OCI-LY7 (cell line): ENCODE data around the gene LINGO3. TPM values are rescaled to one million over a fixed set of nuclear protein-coding genes. Genes with fewer than 3 reads are reported as not detected.
A peak's percentile ranks its signal among the peaks of the same experiment; 100 is the strongest.

Source experiments
- BruUV-seq: library from RNA; stranded (reverse); fragments of 400-500 nt; replicated peaks from 2 replicates; lab custom pipeline; 2021; lab: Mats Ljungman, UMichigan
- CTCF ChIA-PET: fragments of 300-600 bp; sonication (Branson Sonifier 250); formaldehyde crosslinking; loops from one replicate; lab custom pipeline; 2022; ENCODE audit warnings: antibody characterized with exemption; ENCODE audit not compliant: unreplicated experiment; lab: Charles Lee
- POLR2A ChIA-PET: fragments of 300-600 bp; sonication (Branson Sonifier 250); formaldehyde crosslinking; loops from one replicate; lab custom pipeline; 2022; ENCODE audit warnings: antibody characterized with exemption; lab: Charles Lee
- DNase-seq: peaks from one replicate; pipeline ENCODE4 v3.0.0-alpha.2; 2015; ENCODE audit warnings: low spot score
- H2AFZ ChIP-seq: fragments of 200-600 bp; sonication (generic), shearing (Covaris generic); 2 replicates; pipeline ENCODE4 v1.6.1; 2014; ENCODE audit warnings: mild to moderate bottlenecking, antibody characterized with exemption, low read length, moderate library complexity
- H3K27ac ChIP-seq: fragments of 200-600 bp; sonication (generic); 2 replicates; pipeline ENCODE4 v1.5.1; 2014; ENCODE audit warnings: mixed run types, low read depth, mild to moderate bottlenecking, moderate library complexity, low read length, inconsistent platforms; ENCODE audit not compliant: poor library complexity, severe bottlenecking
- H3K36me3 ChIP-seq: fragments of 200-600 bp; sonication (generic); 2 replicates; pipeline ENCODE4 v1.6.1; 2014; ENCODE audit warnings: mild to moderate bottlenecking, antibody characterized with exemption, low read length, moderate library complexity, mixed read lengths; ENCODE audit not compliant: insufficient read depth
- H3K4me1 ChIP-seq: fragments of 200-600 bp; sonication (generic); 2 replicates; pipeline ENCODE4 v1.5.1; 2014; ENCODE audit warnings: mild to moderate bottlenecking, low read length; ENCODE audit not compliant: insufficient read depth, poor library complexity, severe bottlenecking
- H3K4me2 ChIP-seq: fragments of 200-600 bp; sonication (generic); 2 replicates; pipeline ENCODE4 v1.6.1; 2014; ENCODE audit warnings: mild to moderate bottlenecking, low read length
- H3K4me3 ChIP-seq: fragments of 200-600 bp; sonication (generic); 2 replicates; pipeline ENCODE4 v1.5.1; 2014; ENCODE audit warnings: mild to moderate bottlenecking, low read depth, low read length; ENCODE audit not compliant: poor library complexity, severe bottlenecking
- H3K79me2 ChIP-seq: fragments of 200-600 bp; sonication (generic); 2 replicates; pipeline ENCODE4 v1.6.1; 2016; ENCODE audit warnings: low read depth, mild to moderate bottlenecking, low read length, moderate library complexity, mixed read lengths; ENCODE audit not compliant: insufficient read depth
- H3K9me2 ChIP-seq: fragments of 200-600 bp; sonication (generic); 2 replicates; pipeline ENCODE4 v1.6.1; 2016; ENCODE audit warnings: mild to moderate bottlenecking, low read length, mixed read lengths; ENCODE audit not compliant: insufficient read depth
- H3K9me3 ChIP-seq: fragments of 200-600 bp; sonication (generic); 2 replicates; pipeline ENCODE4 v1.6.1; 2014; ENCODE audit warnings: mild to moderate bottlenecking, mixed run types, low read length, mixed read lengths
- H4K20me1 ChIP-seq: fragments of 200-600 bp; sonication (generic); 2 replicates; pipeline ENCODE4 v1.6.1; 2014; ENCODE audit warnings: mild to moderate bottlenecking, antibody characterized with exemption, low read length, moderate library complexity, mixed read lengths; ENCODE audit not compliant: insufficient read depth
- EZH2phosphoT487 ChIP-seq: fragments of 200-600 bp; sonication (generic); IDR thresholded peaks from 2 replicates; pipeline ENCODE4 v1.6.1; 2018; ENCODE audit warnings: low read depth, borderline replicate concordance, mild to moderate bottlenecking, mixed run types, antibody characterized with exemption, low read length, moderate library complexity, mixed read lengths
- intact Hi-C: fragments of 100-400 bp; cut with micrococcal nuclease; formaldehyde crosslinking; loops from one replicate; pipeline ENCODE4 v1.10.0; 2022; ENCODE audit not compliant: unreplicated experiment
- total RNA-seq, 2 experiments: library from RNA; depleted of rRNA in 1 of 2; stranded (reverse); fragments of >200 nt in 1 of 2; shearing (Covaris generic) in 1 of 2; gene quantifications; 2 replicates each; pipeline ENCODE4 v1.2.3, GENCODE V29; 2014 to 2022
- TF ChIP-seq, protein P1 (sequence below): fragments of 200-600 bp; sonication (generic); conservative IDR thresholded peaks from 2 replicates; pipeline ENCODE4 v1.5.1; 2014; ENCODE audit warnings: mild to moderate bottlenecking, antibody characterized with exemption, low read length, moderate library complexity, mixed read lengths

LINGO3 gene
- total RNA-seq, 2 experiments from 2014 or later = 0.13 to 0.38 TPM

DNA sequence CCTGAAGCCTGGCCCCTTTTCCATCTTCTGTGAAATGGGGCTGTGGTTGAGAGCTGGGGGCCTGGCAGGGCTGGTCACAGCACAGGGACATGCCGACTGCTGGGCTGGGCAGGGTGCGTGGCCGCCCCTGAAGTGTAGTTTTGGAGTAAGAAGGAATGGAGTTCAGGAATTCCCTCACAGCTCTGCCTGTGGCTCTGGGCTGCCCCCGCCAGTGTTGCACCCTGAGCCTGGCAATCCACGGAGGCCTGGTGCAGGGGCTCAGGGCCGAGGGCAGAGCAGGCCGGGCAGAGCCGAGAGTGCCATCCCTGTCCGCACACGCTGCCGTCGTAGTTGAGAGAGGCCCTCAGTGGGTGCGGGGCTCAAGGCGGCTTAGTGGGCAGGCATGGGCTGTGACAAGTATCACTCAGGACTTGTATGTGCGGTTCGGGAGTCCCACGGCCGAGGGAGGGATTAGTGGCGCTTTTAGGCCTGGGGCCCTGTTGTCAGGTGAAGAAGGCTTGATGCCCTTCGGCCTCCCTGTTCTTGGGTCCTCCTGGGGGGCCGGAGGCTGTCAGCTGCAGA lies 30.2 kb upstream of the LINGO3 start:
- Histone ChIP-seq H3K36me3 (peaks cover 46% of the 10 kb centered on the region), H3K4me2 (no peak overlapping the region), H3K9me3 (peaks cover 5% of the 10 kb centered on the region; the same call in 1 of the 2 replicates), H3K9me2 (no peaks in the 10 kb centered on the region), H2AFZ (no peak overlapping the region), H3K79me2 (peaks cover 21% of the 10 kb centered on the region), H4K20me1 (no peaks in the 10 kb centered on the region), H3K4me3 (no peak overlapping the region), H3K4me1 (peaks cover 11% of the 10 kb centered on the region), H3K27ac (no peak overlapping the region)
- BruUV-seq = no TSS peak
- ChIA-PET POLR2A (no interaction called here), CTCF (no interaction called here)
- no peak for DNase-seq
- intact Hi-C loops = no loop called here
- TF ChIP-seq, protein P1, sequence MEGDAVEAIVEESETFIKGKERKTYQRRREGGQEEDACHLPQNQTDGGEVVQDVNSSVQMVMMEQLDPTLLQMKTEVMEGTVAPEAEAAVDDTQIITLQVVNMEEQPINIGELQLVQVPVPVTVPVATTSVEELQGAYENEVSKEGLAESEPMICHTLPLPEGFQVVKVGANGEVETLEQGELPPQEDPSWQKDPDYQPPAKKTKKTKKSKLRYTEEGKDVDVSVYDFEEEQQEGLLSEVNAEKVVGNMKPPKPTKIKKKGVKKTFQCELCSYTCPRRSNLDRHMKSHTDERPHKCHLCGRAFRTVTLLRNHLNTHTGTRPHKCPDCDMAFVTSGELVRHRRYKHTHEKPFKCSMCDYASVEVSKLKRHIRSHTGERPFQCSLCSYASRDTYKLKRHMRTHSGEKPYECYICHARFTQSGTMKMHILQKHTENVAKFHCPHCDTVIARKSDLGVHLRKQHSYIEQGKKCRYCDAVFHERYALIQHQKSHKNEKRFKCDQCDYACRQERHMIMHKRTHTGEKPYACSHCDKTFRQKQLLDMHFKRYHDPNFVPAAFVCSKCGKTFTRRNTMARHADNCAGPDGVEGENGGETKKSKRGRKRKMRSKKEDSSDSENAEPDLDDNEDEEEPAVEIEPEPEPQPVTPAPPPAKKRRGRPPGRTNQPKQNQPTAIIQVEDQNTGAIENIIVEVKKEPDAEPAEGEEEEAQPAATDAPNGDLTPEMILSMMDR = no peak
- TF ChIP-seq EZH2phosphoT487 = no peak

DNA sequence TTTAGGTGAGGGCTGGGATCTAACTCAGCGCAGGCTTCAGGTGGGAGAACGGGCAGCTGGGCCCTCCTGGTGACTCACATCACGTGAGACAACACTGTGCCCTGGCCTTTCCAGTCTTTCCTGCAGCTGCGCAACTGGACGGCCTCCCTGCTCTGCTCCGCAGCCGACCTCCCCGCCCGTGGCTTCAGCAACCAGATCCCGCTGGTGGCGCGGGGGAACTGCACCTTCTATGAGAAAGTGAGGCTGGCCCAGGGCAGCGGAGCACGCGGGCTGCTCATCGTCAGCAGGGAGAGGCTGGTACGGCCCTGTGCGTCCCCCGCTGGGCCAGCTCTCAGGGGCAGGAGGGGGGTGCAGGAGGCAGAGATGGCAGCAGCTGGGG lies 29.4 kb upstream of the LINGO3 start:
- H3K79me2 ChIP-seq = peaks cover 21% of the 10 kb centered on the region
- no peak overlapping the region for H3K4me2 ChIP-seq
- peaks cover 19% of the 10 kb centered on the region for H3K4me1 ChIP-seq
- ChIA-PET POLR2A (no interaction called here), CTCF (no interaction called here)
- intact Hi-C loops = no loop called here
- DNase-seq = no peak
- TF ChIP-seq, protein P1 = 0 out of 2 replicates have a peak, but pooled peaks have one; percentile 26
- no peak for TF ChIP-seq EZH2phosphoT487
- H3K9me3 ChIP-seq = peaks cover 5% of the 10 kb centered on the region; the same call in 1 of the 2 replicates
- no peak overlapping the region for H2AFZ ChIP-seq
- H3K36me3 ChIP-seq = peaks cover 46% of the 10 kb centered on the region
- no peak overlapping the region for H3K4me3 ChIP-seq
- H3K9me2 ChIP-seq = no peaks in the 10 kb centered on the region
- BruUV-seq = no TSS peak
- H3K27ac ChIP-seq = no peak overlapping the region
- no peaks in the 10 kb centered on the region for H4K20me1 ChIP-seq

DNA sequence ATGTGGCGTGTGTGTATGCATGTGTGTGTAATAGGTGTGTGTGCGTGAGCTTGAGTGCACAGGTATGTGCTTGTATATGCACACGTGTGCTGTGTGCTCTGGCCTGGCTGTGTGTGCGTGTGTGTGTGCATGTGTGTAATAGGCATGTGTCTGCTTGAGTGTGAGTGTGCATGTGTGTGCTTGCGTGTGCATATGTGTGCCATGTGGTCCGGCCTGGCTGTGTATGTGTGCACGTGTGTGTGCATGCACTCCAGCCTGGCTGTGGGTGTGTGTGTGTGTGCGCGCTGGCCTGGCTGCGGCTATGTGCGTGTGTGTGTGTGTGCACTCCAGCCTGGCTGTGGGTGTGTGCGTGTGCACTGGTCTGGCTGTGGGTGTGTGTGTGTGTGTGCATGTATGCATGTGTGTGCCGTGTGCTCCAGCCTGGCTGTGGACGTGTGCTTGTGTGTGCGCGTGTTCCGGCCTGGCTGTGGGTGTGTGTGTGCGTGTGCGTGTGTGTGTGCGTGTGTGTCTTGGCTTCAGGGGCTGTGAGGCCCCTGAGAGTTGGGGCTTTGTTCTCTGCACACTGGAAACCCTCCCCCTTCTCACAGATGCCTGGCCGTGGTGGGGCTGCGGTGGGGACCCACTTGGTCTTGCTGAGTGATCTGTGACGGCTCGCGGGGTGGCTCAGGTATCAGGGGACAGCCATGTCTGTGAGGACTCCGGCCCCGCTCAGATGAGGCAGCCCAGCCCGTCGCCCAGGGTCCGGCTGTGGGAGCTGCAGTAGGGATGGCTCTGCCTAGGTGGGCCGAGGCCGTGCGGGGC lies 28.8 kb upstream of the LINGO3 start:
- BruUV-seq = no TSS peak
- Histone ChIP-seq H3K4me1 (peaks cover 25% of the 10 kb centered on the region), H3K4me3 (no peak overlapping the region), H3K4me2 (no peak overlapping the region), H3K9me3 (peaks cover 5% of the 10 kb centered on the region; the same call in 1 of the 2 replicates), H3K9me2 (no peaks in the 10 kb centered on the region), H3K36me3 (peaks cover 41% of the 10 kb centered on the region), H3K79me2 (peaks cover 24% of the 10 kb centered on the region), H3K27ac (no peak overlapping the region), H2AFZ (no peak overlapping the region), H4K20me1 (no peaks in the 10 kb centered on the region)
- intact Hi-C loops = no loop called here
- ChIA-PET CTCF (no interaction called here), POLR2A (no interaction called here)
- no peak for DNase-seq
- no peak for TF ChIP-seq EZH2phosphoT487
- TF ChIP-seq, protein P1 = no peak
